GM21526 (cell line): ENCODE results near the gene TMEM238.

Experiments
- ATAC-seq: cut with Tn5 transposase; IDR thresholded peaks from one replicate; pipeline ENCODE4 v1.9.1; 2021; ENCODE audit warnings: moderate library complexity; ENCODE audit not compliant: unreplicated experiment, low FRiP score

TMEM238 gene

DNA sequence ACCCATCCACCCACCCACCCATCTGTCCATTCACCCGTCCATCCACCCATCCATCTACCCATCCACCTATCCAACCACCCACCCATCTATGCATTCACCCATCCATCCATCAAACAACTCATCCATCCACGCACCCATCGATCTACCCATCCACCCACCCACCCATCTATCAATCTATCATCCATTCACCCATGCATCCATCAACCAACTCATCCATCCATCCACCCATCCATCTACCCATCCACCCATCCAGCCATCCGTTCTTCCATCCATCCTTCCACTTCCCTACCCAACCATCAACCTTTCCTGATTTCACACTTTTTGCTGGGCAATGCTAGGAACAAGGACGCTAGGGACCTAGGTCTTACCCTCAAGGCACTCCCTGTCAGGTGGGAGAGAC is 2.1 kb downstream of the TMEM238 start:
- ATAC-seq, result no peak

DNA sequence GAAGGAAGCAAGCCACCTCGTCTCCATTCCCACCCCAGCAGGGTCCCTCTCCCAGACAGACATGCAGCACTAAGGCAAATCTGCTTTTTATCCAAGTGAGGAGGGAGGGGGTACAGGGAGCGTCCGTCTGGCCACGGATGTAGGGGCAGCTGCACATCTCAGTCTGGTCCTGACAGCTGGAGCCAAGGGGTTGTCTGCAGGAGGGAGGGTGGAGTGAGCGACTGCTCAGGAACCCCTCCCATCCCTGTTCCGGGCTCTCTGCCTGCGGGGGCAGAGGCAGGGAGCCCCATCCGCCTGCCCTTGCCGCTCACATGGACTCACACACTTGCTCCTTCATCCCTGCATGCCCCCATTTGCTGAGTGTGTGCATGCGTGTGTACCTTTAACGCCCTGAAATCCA is 4.9 kb downstream of the TMEM238 start:
- ATAC-seq, result no peak

- no peak for ATAC-seq
Observed at GRCh38 chr19:55377356-55378131, 6.5 kb downstream of the TMEM238 start.

DNA sequence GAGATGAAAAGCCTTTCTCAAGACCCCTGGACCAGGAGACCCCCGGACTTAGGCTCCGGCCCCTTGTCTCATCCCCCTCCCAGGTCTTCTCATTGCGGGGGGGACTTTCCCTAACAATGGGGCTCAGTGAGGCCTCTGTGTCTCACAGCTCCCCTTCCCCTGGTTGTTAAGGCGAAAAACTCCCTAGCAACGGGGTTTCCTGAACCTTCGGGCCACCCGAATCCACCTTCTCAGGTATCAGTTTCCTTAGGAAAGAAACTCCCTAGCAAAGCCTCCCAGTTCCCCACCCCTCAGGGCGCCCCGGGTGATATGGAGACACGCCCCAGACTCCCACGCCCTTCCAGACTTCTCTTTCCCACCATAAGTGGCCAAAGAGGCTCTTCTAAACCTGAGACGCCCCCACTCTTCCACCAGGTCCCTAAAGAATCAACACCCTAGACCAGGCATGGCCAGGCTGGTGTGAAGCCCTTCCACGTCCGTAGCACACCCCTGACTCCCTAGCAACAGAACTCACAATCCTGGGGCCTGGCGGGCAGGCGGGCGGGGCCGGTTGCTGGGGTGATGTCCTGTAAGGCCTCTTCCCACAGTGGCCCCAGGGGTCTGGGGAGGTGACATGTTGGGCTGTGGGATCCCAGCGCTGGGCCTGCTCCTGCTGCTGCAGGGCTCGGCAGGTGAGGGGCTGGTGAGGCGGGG is 7.7 kb downstream of the TMEM238 start, which contains the start of gene TMEM190:
TSS of gene TMEM190 (plus strand) at position 586 of the 693 bp plus-strand sequence. CDS start at position 614, 28 bp downstream.
- ATAC-seq, result no peak

DNA sequence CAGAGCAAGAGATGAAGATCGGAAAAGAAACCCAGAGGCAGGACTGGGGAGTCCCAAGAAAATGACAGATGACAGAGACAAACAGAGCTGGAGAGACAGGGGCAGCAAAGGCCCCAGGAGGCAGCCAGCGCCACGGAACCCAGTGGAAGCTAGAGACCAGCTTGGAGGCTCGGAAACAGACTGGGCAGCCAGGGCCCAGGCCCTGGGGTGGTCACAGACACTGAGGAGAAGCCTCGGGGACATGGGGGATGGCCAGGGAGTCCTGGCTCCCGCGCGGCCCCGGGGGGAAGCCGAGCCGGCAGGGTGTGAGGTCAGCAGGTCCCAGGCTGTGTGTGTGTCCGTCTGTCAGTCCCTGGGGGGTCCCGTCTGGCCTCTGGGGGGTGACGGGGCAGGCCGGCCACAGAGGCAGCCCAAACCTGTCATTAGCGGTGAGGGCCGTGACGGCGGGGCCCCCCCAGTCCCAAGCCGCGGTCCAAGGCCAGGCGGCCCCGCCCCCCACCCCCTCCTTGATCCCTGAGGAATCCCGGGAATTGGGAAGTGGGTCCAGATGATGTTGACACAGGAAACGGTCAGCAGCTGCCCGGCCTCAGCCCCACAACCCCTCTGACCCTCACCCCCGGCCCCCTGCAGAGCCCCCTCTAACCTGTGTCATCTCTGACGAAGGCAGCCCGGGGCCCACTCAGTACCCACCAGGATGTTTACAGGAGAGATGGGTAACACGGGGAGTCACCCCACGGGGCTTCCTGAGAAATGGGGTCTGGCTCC is 9.9 kb downstream of the TMEM238 start:
- ATAC-seq, result no peak

GRCh38 chr19:55373306-55373992 is 10.6 kb downstream of the TMEM238 start:
- ATAC-seq, result no peak

DNA sequence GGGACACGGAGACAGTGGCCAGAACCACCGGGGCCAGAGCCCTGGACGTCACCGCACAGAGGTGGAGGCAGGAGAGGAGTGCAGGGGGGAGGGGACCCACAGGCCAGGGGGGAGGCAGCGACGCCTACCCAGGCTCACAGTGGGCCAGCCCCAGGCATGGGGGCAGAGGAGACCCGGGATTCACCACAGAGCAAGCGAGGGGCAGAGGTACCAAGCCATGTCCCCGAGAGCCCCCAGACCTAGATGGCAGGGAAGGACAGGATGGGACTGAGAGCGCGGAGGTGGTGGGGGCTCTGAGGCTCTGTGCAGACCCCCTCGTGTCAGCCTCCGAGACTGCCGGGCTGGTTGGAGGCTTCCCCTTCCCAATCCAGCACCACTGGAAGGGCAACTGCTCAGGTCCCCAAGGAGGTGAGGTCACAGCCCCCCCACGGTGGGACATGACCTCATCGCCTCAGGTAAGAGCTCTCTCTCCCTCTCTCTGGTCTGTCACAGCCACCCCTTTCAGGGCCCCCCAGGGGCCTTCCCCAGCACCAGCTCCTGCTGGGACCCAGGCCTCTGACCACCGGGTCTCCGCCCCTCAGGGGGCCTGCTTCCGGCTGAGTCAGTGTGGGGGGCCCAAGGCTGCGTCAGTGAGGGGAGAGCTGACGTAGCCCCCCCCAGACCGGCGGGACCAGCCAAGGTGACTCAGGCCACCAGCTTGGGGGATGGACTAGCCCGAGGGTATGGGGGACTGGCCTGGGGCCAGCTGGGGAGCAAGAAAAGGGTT is 11.6 kb downstream of the TMEM238 start:
- ATAC-seq, result no peak

DNA sequence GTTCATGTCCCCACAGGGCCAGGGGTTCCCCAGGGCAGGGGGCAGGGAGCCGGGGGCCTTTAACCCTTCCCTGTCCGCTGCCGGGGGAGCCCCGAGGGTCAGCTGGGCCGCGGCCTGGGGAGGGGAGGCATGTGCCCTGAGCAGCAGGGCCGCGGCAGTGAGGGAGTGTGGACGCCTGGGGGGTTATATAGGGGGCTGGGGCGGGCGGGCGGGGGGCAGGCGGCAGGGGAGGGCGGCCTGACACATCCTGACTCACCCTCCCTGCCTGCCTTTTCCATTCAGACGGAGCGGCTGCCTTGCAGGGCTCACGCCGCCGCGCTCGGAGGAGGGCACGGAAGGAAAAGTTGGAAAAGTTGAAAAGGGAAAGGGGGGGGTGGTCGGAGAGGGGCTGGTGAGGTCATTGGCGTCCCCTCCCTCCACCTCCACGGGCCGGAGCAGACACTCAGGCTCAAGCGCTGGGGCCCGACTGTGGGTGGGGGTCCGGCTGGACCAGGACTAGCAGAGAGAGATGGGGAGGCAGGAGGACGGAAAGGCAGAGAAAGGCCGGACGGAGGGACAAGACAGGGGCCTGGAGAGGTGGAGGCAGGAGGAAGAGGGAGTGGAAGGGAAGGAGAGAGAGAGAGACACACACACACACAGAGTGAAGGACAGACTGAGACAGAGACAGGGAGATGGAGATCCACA is 13.6 kb downstream of the TMEM238 start, which contains the start of gene IL11:
TSS of gene IL11 (minus strand) at position 159 of the 684 bp plus-strand sequence. CDS start at position 6, 153 bp downstream.
- ATAC-seq, result no peak

DNA sequence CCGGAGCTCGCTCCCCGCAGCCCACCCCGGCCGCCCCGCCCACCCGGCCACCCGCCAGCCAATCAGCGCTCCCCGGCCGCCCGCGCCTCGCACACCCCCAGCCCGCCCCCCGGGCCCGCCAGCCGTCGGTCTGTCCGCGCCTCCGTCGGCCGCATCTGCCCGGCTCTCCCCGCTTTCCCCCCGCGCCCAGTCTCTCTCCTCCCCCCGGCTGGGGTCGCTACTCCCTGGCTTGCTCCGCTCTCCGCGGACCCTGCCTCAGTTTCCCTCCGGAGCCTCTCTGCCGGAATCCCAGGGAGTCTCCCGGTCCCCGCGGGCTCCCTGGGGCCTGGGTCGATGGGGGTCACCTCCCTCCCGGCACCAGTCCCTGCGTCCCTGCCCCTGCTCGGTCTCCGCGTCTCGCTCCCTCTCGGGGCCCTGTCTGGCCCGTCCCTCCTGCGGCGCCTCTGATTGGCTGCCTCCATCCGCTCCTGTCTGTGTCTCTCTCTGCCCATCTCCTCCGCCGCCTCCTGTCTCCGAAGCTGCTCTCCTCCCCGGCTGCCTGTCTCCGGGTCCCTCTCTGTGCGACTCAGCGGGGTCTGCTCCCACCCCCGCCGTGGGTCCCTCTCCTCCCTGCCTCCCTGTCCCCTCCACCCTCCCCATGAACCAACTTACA is 14.3 kb downstream of the TMEM238 start:
- ATAC-seq, result no peak

DNA sequence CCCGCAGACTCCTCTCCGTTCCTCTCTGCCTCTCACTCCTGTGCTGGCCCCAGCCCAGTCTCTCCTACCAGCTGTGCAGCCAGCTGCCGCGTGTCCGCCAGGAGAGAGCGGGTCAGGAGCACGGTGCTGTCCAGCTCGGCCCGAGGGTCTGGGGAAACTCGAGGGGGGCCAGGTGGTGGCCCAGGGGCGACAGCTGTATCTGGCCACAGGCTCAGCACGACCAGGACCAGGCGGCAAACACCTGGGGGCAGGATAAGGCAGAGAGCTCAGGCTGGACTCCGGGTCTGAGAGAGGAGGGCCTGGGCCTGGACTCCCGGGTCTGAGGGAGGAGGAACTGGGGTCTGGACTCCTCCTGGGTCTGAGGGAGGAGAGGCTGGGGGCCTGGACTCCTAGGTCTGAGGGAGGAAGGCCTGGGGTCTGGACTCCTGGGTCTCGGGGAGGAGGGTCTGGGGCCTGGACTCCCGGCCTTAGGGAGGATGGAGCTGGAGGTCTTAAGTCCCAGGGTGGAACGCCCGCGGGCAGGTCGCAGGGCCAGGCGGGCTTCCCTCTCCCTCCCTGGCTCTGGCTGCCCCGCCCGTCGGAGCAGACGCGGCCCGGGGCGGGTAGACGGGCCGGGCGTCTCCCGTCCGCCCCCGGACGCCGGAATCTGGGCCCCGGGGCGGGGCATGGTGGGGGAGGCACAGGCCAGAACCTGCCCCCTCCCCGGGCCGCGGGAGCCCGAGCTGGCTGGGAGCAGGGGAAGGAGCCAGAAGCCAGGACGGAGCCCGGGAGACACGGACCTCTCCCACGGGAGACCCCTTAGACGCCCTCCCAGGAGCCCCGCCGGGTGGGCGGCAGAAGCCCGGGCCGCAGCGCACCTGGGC is 15.2 kb downstream of the TMEM238 start:
- ATAC-seq, result no peak

DNA sequence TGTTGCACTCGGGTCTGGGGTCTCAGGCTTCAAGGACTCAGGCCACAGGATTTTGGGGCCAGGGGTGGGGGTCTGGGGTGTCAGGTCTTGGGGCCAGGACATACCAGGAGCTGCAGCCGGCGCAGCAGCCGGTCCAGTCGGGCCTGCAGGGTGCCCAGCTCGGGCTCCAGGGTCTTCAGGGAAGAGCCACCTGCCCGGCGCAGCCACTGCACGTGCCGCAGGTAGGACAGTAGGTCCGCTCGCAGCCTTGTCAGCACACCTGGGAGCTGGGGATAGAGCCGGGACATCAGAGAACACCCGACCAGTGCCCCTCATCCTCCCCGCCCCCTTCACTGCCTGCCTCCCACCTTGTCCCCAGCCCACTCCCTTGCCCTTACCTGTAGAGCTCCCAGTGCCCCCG is 16.0 kb downstream of the TMEM238 start:
- no peak for ATAC-seq

DNA sequence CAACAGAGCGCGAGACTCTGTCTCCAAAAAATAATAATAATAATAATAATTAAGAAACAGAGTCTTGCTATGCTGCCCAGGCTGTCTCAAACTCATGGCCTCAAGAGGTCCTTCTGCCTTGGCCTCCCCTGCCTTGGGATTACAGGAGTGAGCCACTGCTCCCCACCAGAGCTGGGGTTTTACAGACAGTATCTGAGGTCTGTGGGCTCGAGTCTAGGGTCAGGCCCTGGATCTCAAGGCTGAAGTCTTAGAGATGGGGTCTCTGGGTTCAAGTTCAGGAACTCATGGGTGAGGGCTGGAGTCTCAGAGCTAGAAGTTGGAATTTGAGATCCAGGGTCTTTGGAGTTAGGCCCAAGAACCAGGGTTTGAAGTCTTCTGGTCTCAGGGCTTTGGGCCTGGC is 17.3 kb downstream of the TMEM238 start:
- ATAC-seq, result no peak

- ATAC-seq, result no peak
Observed at GRCh38 chr19:55365964-55366363, 18.1 kb downstream of the TMEM238 start.

- ATAC-seq, result no peak
Observed at GRCh38 chr19:55365245-55365644, 18.8 kb downstream of the TMEM238 start.

GRCh38 chr19:55362990-55363716 is 20.9 kb downstream of the TMEM238 start, which contains the start of gene GARIN5B:
Gene GARIN5B, minus strand, starts transcription at chr19:55363260. Its CDS starts 194 bp downstream, at chr19:55363066.
- no peak for ATAC-seq

DNA sequence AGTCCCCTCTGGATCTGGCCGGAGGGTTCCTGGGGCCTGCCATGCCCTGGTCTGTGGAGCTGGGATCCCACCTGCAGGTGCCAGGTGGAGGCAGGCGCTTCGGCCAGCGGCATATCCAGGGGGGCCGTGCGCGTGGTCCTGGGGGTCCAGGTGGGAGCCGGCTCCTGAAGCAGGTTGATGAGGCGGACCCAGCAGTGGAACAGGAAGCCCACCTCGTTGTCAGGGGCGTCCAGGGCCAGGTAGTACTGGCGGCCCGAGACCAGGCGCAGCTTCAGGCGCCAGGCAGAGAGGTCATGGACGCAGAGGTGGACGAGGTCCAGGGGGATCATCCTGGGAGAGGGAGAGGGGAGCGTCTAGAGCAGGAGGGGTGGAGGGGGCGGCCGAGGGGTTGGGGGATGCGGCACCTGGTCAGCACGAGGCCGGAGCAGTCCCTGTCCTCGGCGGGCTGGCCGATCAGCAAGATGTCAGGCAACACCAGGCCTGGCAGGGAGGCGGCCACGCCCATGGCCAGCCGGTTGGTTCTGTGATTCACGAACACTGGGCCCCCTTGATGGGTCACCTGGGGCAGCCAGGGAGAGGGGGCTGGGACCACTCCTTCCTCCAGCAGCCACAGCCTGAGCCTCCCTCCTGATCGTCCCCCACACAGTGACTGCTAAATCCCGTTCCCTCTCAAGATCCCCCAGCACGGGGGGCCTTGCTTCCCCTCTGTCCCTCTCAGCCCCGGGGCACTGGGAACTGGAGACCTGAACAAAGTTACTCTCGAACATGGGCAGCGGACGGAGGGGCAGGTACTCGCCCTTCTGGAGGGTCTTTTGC is 21.7 kb downstream of the TMEM238 start:
- no peak for ATAC-seq
